IMR-90 (cell line): ENCODE measurements around the gene SPTLC3. TPM values are rescaled to one million over a fixed set of nuclear protein-coding genes. Genes with fewer than 3 reads are reported as not detected.

Source experiments
- ATAC-seq: fragments of 200-7000 bp; cut with Tn5 transposase; 2 replicates; pipeline ENCODE4 v1.9.1; 2020; ENCODE audit warnings: low read depth, mild to moderate bottlenecking, moderate library complexity
- BruUV-seq: library from RNA; stranded (reverse); fragments of 400-500 nt; replicated peaks from 2 replicates; lab custom pipeline; 2021; lab: Mats Ljungman, UMichigan
- CTCF ChIA-PET: fragments of 300-600 bp; formaldehyde crosslinking; extraction: SDS; loops from one replicate; lab custom pipeline; 2021; ENCODE audit warnings: antibody characterized with exemption; lab: Yijun Ruan, JAX
- POLR2A ChIA-PET: fragments of 300-600 bp; sonication (Branson Sonifier 250); formaldehyde crosslinking; loops from one replicate; lab custom pipeline; 2022; ENCODE audit warnings: antibody characterized with exemption; ENCODE audit not compliant: unreplicated experiment; lab: Charles Lee
- DNase-seq: peaks from one replicate; pipeline ENCODE4 v3.0.0; 2013
- H2AFZ ChIP-seq: replicated peaks from 2 replicates; pipeline ENCODE3; 2013; ENCODE audit warnings: low read length, mild to moderate bottlenecking; ENCODE audit not compliant: poor library complexity
- H2AK5ac ChIP-seq: 2 replicates; pipeline ENCODE4 v1.6.1; 2013; ENCODE audit warnings: low read depth, low read length, inconsistent platforms
- H2AK9ac ChIP-seq: replicated peaks from 2 replicates; pipeline ENCODE3; 2013; ENCODE audit warnings: mild to moderate bottlenecking, low read depth, low read length, moderate library complexity; ENCODE audit not compliant: poor library complexity
- H2BK120ac ChIP-seq: 2 replicates; pipeline ENCODE4 v1.6.1; 2013; ENCODE audit warnings: low read depth, low read length, inconsistent platforms
- H2BK15ac ChIP-seq: 3 replicates; pipeline ENCODE4 v1.6.1; 2013; ENCODE audit warnings: low read depth, low read length, inconsistent platforms
- H2BK20ac ChIP-seq: 2 replicates; pipeline ENCODE4 v1.6.1; 2013; ENCODE audit warnings: low read depth, mild to moderate bottlenecking, inconsistent platforms, low read length, moderate library complexity
- H2BK5ac ChIP-seq: 2 replicates; pipeline ENCODE4 v1.6.1; 2013; ENCODE audit warnings: mild to moderate bottlenecking, low read depth, low read length, inconsistent platforms; ENCODE audit not compliant: poor library complexity, severe bottlenecking
- H3K14ac ChIP-seq: replicated peaks from 2 replicates; pipeline ENCODE4 v1.6.1; 2013; ENCODE audit warnings: low read depth, low read length, inconsistent platforms
- H3K18ac ChIP-seq: 2 replicates; pipeline ENCODE4 v1.6.1; 2013; ENCODE audit warnings: low read depth, low read length, control low read depth
- H3K23ac ChIP-seq: 2 replicates; pipeline ENCODE4 v1.6.1; 2013; ENCODE audit warnings: low read depth, low read length, inconsistent platforms
- H3K27ac ChIP-seq: 2 replicates; pipeline ENCODE4 v1.5.1; 2013; ENCODE audit warnings: mild to moderate bottlenecking, control low read depth, low read length; ENCODE audit not compliant: insufficient read depth
- H3K27me3 ChIP-seq: 2 replicates; pipeline ENCODE4 v1.6.1; 2013; ENCODE audit warnings: low read length; ENCODE audit not compliant: control insufficient read depth, insufficient read depth
- H3K36me3 ChIP-seq: 2 replicates; pipeline ENCODE4 v1.6.1; 2013; ENCODE audit warnings: low read length, mixed read lengths; ENCODE audit not compliant: control insufficient read depth, insufficient read depth
- H3K4ac ChIP-seq: 2 replicates; pipeline ENCODE4 v1.6.1; 2013; ENCODE audit warnings: low read depth, low read length, inconsistent platforms
- H3K4me1 ChIP-seq: 2 replicates; pipeline ENCODE4 v1.6.1; 2013; ENCODE audit warnings: low read length, mixed read lengths; ENCODE audit not compliant: control insufficient read depth, insufficient read depth
- H3K4me2 ChIP-seq: 2 replicates; pipeline ENCODE4 v1.6.1; 2013; ENCODE audit warnings: low read depth, mild to moderate bottlenecking, control low read depth, low read length, moderate library complexity
- H3K4me3 ChIP-seq: 2 replicates; pipeline ENCODE4 v1.5.1; 2013; ENCODE audit warnings: low read depth, mild to moderate bottlenecking, control low read depth, low read length, moderate library complexity; ENCODE audit not compliant: insufficient read depth
- H3K56ac ChIP-seq: 2 replicates; pipeline ENCODE4 v1.6.1; 2013; ENCODE audit warnings: low read length, inconsistent platforms; ENCODE audit not compliant: insufficient read depth; ENCODE audit errors: extremely low read depth
- H3K79me1 ChIP-seq, 2 experiments: 2 replicates each; pipeline ENCODE4 v1.6.1; 2013; ENCODE audit warnings: low read length in 2 of 2, inconsistent platforms in 1 of 2, low read depth in 1 of 2
- H3K9ac ChIP-seq: 2 replicates; pipeline ENCODE4 v1.6.1; 2013; ENCODE audit warnings: low read depth, low read length, control low read depth
- H3K9me1 ChIP-seq: 2 replicates; pipeline ENCODE4 v1.6.1; 2013; ENCODE audit warnings: low read length, inconsistent platforms; ENCODE audit not compliant: insufficient read depth
- H3K9me3 ChIP-seq: 2 replicates; pipeline ENCODE4 v1.6.1; 2013; ENCODE audit warnings: low read length; ENCODE audit not compliant: control insufficient read depth, insufficient read depth
- H4K20me1 ChIP-seq: 2 replicates; pipeline ENCODE4 v1.6.1; 2013; ENCODE audit warnings: low read length, inconsistent platforms; ENCODE audit not compliant: insufficient read depth
- H4K5ac ChIP-seq: 2 replicates; pipeline ENCODE4 v1.6.1; 2013; ENCODE audit warnings: mild to moderate bottlenecking, low read depth, low read length, control low read depth
- H4K8ac ChIP-seq, 2 experiments: 2 replicates each; pipeline ENCODE4 v1.6.1; 2013; ENCODE audit warnings: low read depth in 2 of 2, low read length in 2 of 2, control low read depth in 1 of 2, inconsistent platforms in 1 of 2
- H4K91ac ChIP-seq: 2 replicates; pipeline ENCODE4 v1.6.1; 2013; ENCODE audit warnings: low read depth, low read length, inconsistent platforms; ENCODE audit not compliant: insufficient read depth
- BHLHE40 ChIP-seq: fragments of 150-350 bp; IDR thresholded peaks from 2 replicates; pipeline ENCODE4 v1.6.1; 2016; ENCODE audit warnings: mild to moderate bottlenecking, low read depth, low read length
- CEBPB ChIP-seq: IDR thresholded peaks from 2 replicates; pipeline ENCODE4 v1.6.1; 2012; ENCODE audit warnings: low read depth, low read length, improper control_type of control experiment
- CHD1 ChIP-seq: IDR thresholded peaks from 2 replicates; pipeline ENCODE4 v1.6.1; 2012; ENCODE audit warnings: low read depth, low read length, improper control_type of control experiment
- FOS ChIP-seq: fragments of 150-350 bp; IDR thresholded peaks from 2 replicates; pipeline ENCODE4 v1.6.1; 2016; ENCODE audit warnings: low read depth, low read length
- MAFK ChIP-seq: IDR thresholded peaks from 2 replicates; pipeline ENCODE4 v1.6.1; 2012; ENCODE audit warnings: low read depth, low read length, improper control_type of control experiment
- MAZ ChIP-seq: IDR thresholded peaks from 2 replicates; pipeline ENCODE4 v1.6.1; 2012; ENCODE audit warnings: low read depth, mild to moderate bottlenecking, low read length, improper control_type of control experiment, moderate library complexity, borderline replicate concordance
- MXI1 ChIP-seq: IDR thresholded peaks from 2 replicates; pipeline ENCODE4 v1.6.1; 2012; ENCODE audit warnings: low read depth, mild to moderate bottlenecking, low read length, moderate library complexity, borderline replicate concordance
- NFE2L2 ChIP-seq: fragments of 150-350 bp; IDR thresholded peaks from 2 replicates; pipeline ENCODE4 v1.6.1; 2016; ENCODE audit warnings: low read depth, mild to moderate bottlenecking, low read length
- POLR2A ChIP-seq: IDR thresholded peaks from 2 replicates; pipeline ENCODE4 v1.6.1; 2012; ENCODE audit warnings: mild to moderate bottlenecking, low read depth, low read length
- RAD21 ChIP-seq: IDR thresholded peaks from 2 replicates; pipeline ENCODE4 v1.6.1; 2012; ENCODE audit warnings: low read length, improper control_type of control experiment
- RCOR1 ChIP-seq: IDR thresholded peaks from 2 replicates; pipeline ENCODE4 v1.6.1; 2012; ENCODE audit warnings: mild to moderate bottlenecking, low read length, improper control_type of control experiment; ENCODE audit not compliant: insufficient replicate concordance
- RFX5 ChIP-seq: IDR thresholded peaks from 2 replicates; pipeline ENCODE4 v1.8.0; 2012; ENCODE audit warnings: low read depth, mild to moderate bottlenecking, low read length, moderate library complexity
- SMC3 ChIP-seq: fragments of 150-350 bp; IDR thresholded peaks from 2 replicates; pipeline ENCODE4 v1.6.1; 2016; ENCODE audit warnings: low read depth, mild to moderate bottlenecking, antibody characterized with exemption, low read length, moderate library complexity
- USF2 ChIP-seq: fragments of 150-350 bp; IDR thresholded peaks from 2 replicates; pipeline ENCODE4 v1.6.1; 2017; ENCODE audit warnings: mild to moderate bottlenecking, antibody characterized with exemption, low read length, low read depth
- WGBS, 2 experiments: methylation state at CpG; one replicate each; pipeline versions ENCODE4 v1.1.5 to v1.1.7; 2013; ENCODE audit warnings: missing lambda C conversion rate in 2 of 2; ENCODE audit not compliant: insufficient read length in 1 of 2; ENCODE audit errors: extremely low coverage in 2 of 2; 5-methylcytosine and 5-hydroxymethylcytosine counted together
- dilution Hi-C: fragments of 300-500 bp; cut with HindIII; formaldehyde crosslinking; loops from one replicate; pipeline ENCODE4 v1.14.3; 2018; ENCODE audit warnings: low sequenced_read_pairs; ENCODE audit not compliant: unreplicated experiment
- in situ Hi-C: fragments of 300-500 bp; cut with MboI; formaldehyde crosslinking; loops from 3 replicates; pipeline ENCODE4 v1.14.3; 2019; ENCODE audit warnings: low sequenced_read_pairs, inconsistent platforms, mixed read lengths
- intact Hi-C: fragments of 100-400 bp; cut with micrococcal nuclease; formaldehyde crosslinking; loops from 2 replicates; pipeline ENCODE4 v1.10.0; 2022
- polyA plus RNA-seq, 3 experiments: library from polyadenylated mRNA; depleted of rRNA; stranded (reverse); fragments of >200 nt; gene quantifications; 2 replicates each; pipeline ENCODE4 v1.2.3, GENCODE V29; 2012; ENCODE audit warnings: low replicate concordance in 1 of 3
- total RNA-seq: library from RNA; depleted of rRNA; stranded (reverse); fragments of >200 nt; gene quantifications from 2 replicates; pipeline ENCODE4 v1.2.3, GENCODE V29; 2012
- TF ChIP-seq, protein P1 (sequence below): conservative IDR thresholded peaks from 2 replicates; pipeline ENCODE4 v1.5.1; 2012; ENCODE audit warnings: mild to moderate bottlenecking, low read depth, low read length, improper control_type of control experiment
- TF ChIP-seq, protein P2 (sequence below): fragments of 150-350 bp; IDR thresholded peaks from 2 replicates; pipeline ENCODE4 v1.6.1; 2016; ENCODE audit warnings: low read depth, mild to moderate bottlenecking, low read length, moderate library complexity, borderline replicate concordance

Gene SPTLC3
- total and polyA plus RNA-seq, 2 of the 4 experiments (the other 2 are of a cell fraction) = 0.44 to 1.6 TPM

- in situ Hi-C loops = no loop called here
Observed at GRCh38 chr20:13007596-13007995, 1.2 kb upstream of the SPTLC3 start.

More at GRCh38 chr20:13007596-13007995, 1.2 kb upstream of the SPTLC3 start:
- no peaks in the 10 kb centered on the region for H3K9me3 ChIP-seq
- POLR2A ChIA-PET = no interaction called here
- H3K4me1 ChIP-seq = peaks cover 10% of the 10 kb centered on the region
- no peak overlapping the region for H3K4me2 ChIP-seq
- CTCF ChIA-PET = no interaction called here
- peak overlapping the region; percentile 18 for H2BK120ac ChIP-seq
- peaks cover 3% of the 10 kb centered on the region; the same call in 1 of the 2 replicates for H3K9me1 ChIP-seq
- H2AK9ac ChIP-seq = no peak overlapping the region
- H2BK5ac ChIP-seq = peak overlapping the region; percentile 27
- peak overlapping the region in 1 of 2 experiments; percentile 47; a peak in 1 of 4 replicates for H4K8ac ChIP-seq
- H2AK5ac ChIP-seq = peak overlapping the region; percentile 78
- WGBS, 2 experiments = no CpG with 5 or more reads among the region's 3 CpGs
- dilution Hi-C loops = no loop called here
- TF ChIP-seq BHLHE40 (no peak), CHD1 (no peak), RFX5 (no peak), MXI1 (no peak), NFE2L2 (no peak), CEBPB (no peak), SMC3 (no peak), USF2 (no peak), RAD21 (no peak), RCOR1 (no peak), POLR2A (no peak), FOS (no peak), MAZ (no peak), MAFK (no peak)
- TF ChIP-seq, protein P1, sequence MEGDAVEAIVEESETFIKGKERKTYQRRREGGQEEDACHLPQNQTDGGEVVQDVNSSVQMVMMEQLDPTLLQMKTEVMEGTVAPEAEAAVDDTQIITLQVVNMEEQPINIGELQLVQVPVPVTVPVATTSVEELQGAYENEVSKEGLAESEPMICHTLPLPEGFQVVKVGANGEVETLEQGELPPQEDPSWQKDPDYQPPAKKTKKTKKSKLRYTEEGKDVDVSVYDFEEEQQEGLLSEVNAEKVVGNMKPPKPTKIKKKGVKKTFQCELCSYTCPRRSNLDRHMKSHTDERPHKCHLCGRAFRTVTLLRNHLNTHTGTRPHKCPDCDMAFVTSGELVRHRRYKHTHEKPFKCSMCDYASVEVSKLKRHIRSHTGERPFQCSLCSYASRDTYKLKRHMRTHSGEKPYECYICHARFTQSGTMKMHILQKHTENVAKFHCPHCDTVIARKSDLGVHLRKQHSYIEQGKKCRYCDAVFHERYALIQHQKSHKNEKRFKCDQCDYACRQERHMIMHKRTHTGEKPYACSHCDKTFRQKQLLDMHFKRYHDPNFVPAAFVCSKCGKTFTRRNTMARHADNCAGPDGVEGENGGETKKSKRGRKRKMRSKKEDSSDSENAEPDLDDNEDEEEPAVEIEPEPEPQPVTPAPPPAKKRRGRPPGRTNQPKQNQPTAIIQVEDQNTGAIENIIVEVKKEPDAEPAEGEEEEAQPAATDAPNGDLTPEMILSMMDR = no peak
- TF ChIP-seq, protein P2, sequence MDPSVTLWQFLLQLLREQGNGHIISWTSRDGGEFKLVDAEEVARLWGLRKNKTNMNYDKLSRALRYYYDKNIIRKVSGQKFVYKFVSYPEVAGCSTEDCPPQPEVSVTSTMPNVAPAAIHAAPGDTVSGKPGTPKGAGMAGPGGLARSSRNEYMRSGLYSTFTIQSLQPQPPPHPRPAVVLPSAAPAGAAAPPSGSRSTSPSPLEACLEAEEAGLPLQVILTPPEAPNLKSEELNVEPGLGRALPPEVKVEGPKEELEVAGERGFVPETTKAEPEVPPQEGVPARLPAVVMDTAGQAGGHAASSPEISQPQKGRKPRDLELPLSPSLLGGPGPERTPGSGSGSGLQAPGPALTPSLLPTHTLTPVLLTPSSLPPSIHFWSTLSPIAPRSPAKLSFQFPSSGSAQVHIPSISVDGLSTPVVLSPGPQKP = no peak
- H3K27me3 ChIP-seq = no peaks in the 10 kb centered on the region
- H3K4me3 ChIP-seq = no peak overlapping the region
- no peaks in the 10 kb centered on the region for H3K36me3 ChIP-seq
- DNase-seq (no peak), ATAC-seq (no peak)
- no peak overlapping the region; the same call in 1 of the 2 replicates for H3K4ac ChIP-seq
- intact Hi-C loops = loop anchor here (5.0 kb wide), 1 partner anchor 35 kb away; no protein-coding TSS in a partner anchor
- no peaks in the 10 kb centered on the region for H3K79me1 ChIP-seq
- no TSS peak for BruUV-seq
- peak overlapping the region; percentile 29; the same call in 2 of the 3 replicates for H2BK15ac ChIP-seq
- H3K14ac ChIP-seq = no peak overlapping the region
- H4K20me1 ChIP-seq = no peaks in the 10 kb centered on the region
- H2BK20ac ChIP-seq = peak overlapping the region; percentile 64
- no peak overlapping the region for H3K23ac ChIP-seq
- H3K56ac ChIP-seq = no peak overlapping the region
- no peak overlapping the region; the same call in 1 of the 2 replicates for H4K5ac ChIP-seq
- H3K27ac ChIP-seq = no peak overlapping the region
- H3K9ac ChIP-seq = no peak overlapping the region
- H4K91ac ChIP-seq = no peak overlapping the region
- no peak overlapping the region for H2AFZ ChIP-seq
- peak overlapping the region; percentile 4; the same call in 1 of the 2 replicates for H3K18ac ChIP-seq
